OCI-LY3 (cell line): ENCODE measurements around the gene ARMC8.

Source experiments
- H2AFZ ChIP-seq: fragments of 200-600, 300-600 bp; shearing (Covaris generic); 2 replicates; pipeline ENCODE4 v1.6.0; 2014; ENCODE audit warnings: antibody characterized with exemption, low read depth, low read length
- H3K27ac ChIP-seq: fragments of 200-600, 300-600 bp; sonication (generic); 2 replicates; pipeline ENCODE4 v1.5.1; 2014; ENCODE audit warnings: mild to moderate bottlenecking, low read length, moderate library complexity, mixed read lengths
- H3K27me3 ChIP-seq: fragments of 200-600, 300-600 bp; sonication (generic); 2 replicates; pipeline ENCODE4 v1.6.1; 2014; ENCODE audit warnings: low read depth, low read length, mixed read lengths
- H3K36me3 ChIP-seq: fragments of 200-600, 300-600 bp; sonication (generic); replicated peaks from 2 replicates; pipeline ENCODE3; 2014; ENCODE audit warnings: low read depth, low read length, mixed read lengths
- H3K4me1 ChIP-seq: fragments of 300-600, 200-600 bp; sonication (generic); 2 replicates; pipeline ENCODE4 v1.6.1; 2014; ENCODE audit warnings: low read length, mixed read lengths
- H3K4me2 ChIP-seq: fragments of 200-600, 300-600 bp; sonication (generic); 2 replicates; pipeline ENCODE4 v1.6.1; 2014; ENCODE audit warnings: low read length, mixed read lengths
- H3K4me3 ChIP-seq: fragments of 300-600, 200-600 bp; sonication (generic); 2 replicates; pipeline ENCODE4 v1.5.1; 2014; ENCODE audit warnings: antibody characterized with exemption, mild to moderate bottlenecking, low read length, moderate library complexity
- H3K79me2 ChIP-seq: fragments of 300-600, 200-600 bp; shearing (Covaris generic); 2 replicates; pipeline ENCODE4 v1.6.1; 2014; ENCODE audit warnings: mild to moderate bottlenecking, low read length, mixed read lengths
- H3K9ac ChIP-seq: fragments of 300-600, 200-600 bp; shearing (Covaris generic); 2 replicates; pipeline ENCODE4 v1.6.0; 2014; ENCODE audit warnings: mild to moderate bottlenecking, low read length, moderate library complexity
- H3K9me3 ChIP-seq: fragments of 200-600, 300-600 bp; shearing (Covaris generic); 2 replicates; pipeline ENCODE4 v1.6.1; 2014; ENCODE audit warnings: low read length, mixed read lengths; ENCODE audit not compliant: insufficient read depth
- H4K20me1 ChIP-seq: fragments of 200-600, 300-600 bp; sonication (generic); 2 replicates; pipeline ENCODE4 v1.6.1; 2016; ENCODE audit warnings: low read length, mixed read lengths; ENCODE audit not compliant: insufficient read depth
- CTCF ChIP-seq: fragments of 200-600, 300-600 bp; sonication (generic); IDR thresholded peaks from 2 replicates; pipeline ENCODE4 v1.5.1; 2014; ENCODE audit warnings: antibody characterized with exemption, low read length, low read depth
- EZH2phosphoT487 ChIP-seq: fragments of 200-600 bp; shearing (Covaris generic); IDR thresholded peaks from 2 replicates; pipeline ENCODE4 v1.6.1; 2018; ENCODE audit warnings: antibody characterized with exemption, mixed run types, low read depth

ARMC8 gene

GRCh38 chr3:138296639-138297038 is 109.5 kb downstream of the ARMC8 start:
- H3K4me1 ChIP-seq, result no peaks in the 10 kb centered on the region
- H3K36me3 ChIP-seq, result peaks cover 21% of the 10 kb centered on the region
- H2AFZ ChIP-seq, result no peak overlapping the region
- H3K4me2 ChIP-seq, result no peak overlapping the region
- H3K27ac ChIP-seq, result no peak overlapping the region
- no peak overlapping the region for H3K9ac ChIP-seq
- H3K9me3 ChIP-seq, result no peaks in the 10 kb centered on the region
- TF ChIP-seq EZH2phosphoT487 (no peak), CTCF (no peak)
- no peaks in the 10 kb centered on the region for H4K20me1 ChIP-seq
- no peaks in the 10 kb centered on the region for H3K27me3 ChIP-seq
- no peak overlapping the region for H3K4me3 ChIP-seq
- H3K79me2 ChIP-seq, result no peaks in the 10 kb centered on the region

GRCh38 chr3:138297059-138297607 is 110.0 kb downstream of the ARMC8 start:
- Histone ChIP-seq H3K4me3 (no peak overlapping the region), H3K9ac (no peak overlapping the region), H3K9me3 (no peaks in the 10 kb centered on the region), H3K27me3 (no peaks in the 10 kb centered on the region), H3K4me2 (no peak overlapping the region), H3K4me1 (no peaks in the 10 kb centered on the region), H3K27ac (no peak overlapping the region), H3K36me3 (peaks cover 19% of the 10 kb centered on the region), H2AFZ (no peak overlapping the region), H3K79me2 (no peaks in the 10 kb centered on the region), H4K20me1 (no peaks in the 10 kb centered on the region)
- TF ChIP-seq CTCF (no peak), EZH2phosphoT487 (no peak)

GRCh38 chr3:138297876-138298275 is 110.8 kb downstream of the ARMC8 start:
- TF ChIP-seq EZH2phosphoT487, result no peak
- TF ChIP-seq CTCF, result no peak
- no peak overlapping the region for H3K27ac ChIP-seq

GRCh38 chr3:138300647-138301046 is 113.5 kb downstream of the ARMC8 start:
- H3K9ac ChIP-seq, result no peak overlapping the region
- no peak overlapping the region for H3K27ac ChIP-seq
- H3K27me3 ChIP-seq, result no peaks in the 10 kb centered on the region
- no peaks in the 10 kb centered on the region for H3K9me3 ChIP-seq
- H3K79me2 ChIP-seq, result no peaks in the 10 kb centered on the region
- no peak overlapping the region for H2AFZ ChIP-seq
- H3K4me2 ChIP-seq, result no peak overlapping the region
- TF ChIP-seq CTCF (no peak), EZH2phosphoT487 (no peak)
- no peaks in the 10 kb centered on the region for H4K20me1 ChIP-seq
- H3K4me3 ChIP-seq, result no peak overlapping the region
- H3K36me3 ChIP-seq, result peaks cover 12% of the 10 kb centered on the region
- H3K4me1 ChIP-seq, result no peaks in the 10 kb centered on the region

More at GRCh38 chr3:138297876-138298275, 110.8 kb downstream of the ARMC8 start:
- H3K4me2 ChIP-seq, result no peak overlapping the region
- no peaks in the 10 kb centered on the region for H3K27me3 ChIP-seq
- H3K36me3 ChIP-seq, result peaks cover 19% of the 10 kb centered on the region
- no peak overlapping the region for H3K9ac ChIP-seq
- no peak overlapping the region for H3K4me3 ChIP-seq
- no peaks in the 10 kb centered on the region for H3K9me3 ChIP-seq
- no peaks in the 10 kb centered on the region for H3K4me1 ChIP-seq
- no peaks in the 10 kb centered on the region for H3K79me2 ChIP-seq
- H4K20me1 ChIP-seq, result no peaks in the 10 kb centered on the region
- H2AFZ ChIP-seq, result no peak overlapping the region
